ENCODE results near the gene TCF7.

Gene TCF7

DNA sequence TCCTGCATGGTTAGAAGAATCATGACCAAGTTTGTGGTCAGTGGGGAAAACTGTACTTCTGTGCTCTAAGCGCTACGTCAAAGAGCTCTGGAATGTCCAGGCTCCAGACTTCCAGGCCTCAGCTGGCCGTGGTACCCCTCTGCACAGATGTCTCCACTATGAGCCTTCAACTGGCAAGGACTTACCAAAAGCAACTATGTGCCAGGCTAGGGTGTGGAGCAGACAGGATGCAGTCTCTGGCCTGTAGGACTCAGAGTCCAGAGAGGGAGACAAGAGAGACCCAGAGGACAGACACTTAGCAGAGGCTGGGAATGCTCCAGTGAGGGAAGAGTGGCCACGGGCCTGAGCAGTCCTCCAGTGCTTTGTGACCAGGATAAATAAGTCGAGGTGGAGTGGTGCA is 31.0 kb upstream of the TCF7 start:
- DNase-seq, result no peak
- H3K23ac ChIP-seq (ENCODE audit: low read length), result no peak overlapping the region
- no peak overlapping the region for H3K9ac ChIP-seq (ENCODE audit: low read length)
- no peak overlapping the region for H2BK15ac ChIP-seq (replicated peaks; ENCODE audit: low read depth)
- H3K36me3 ChIP-seq (ENCODE audit: control insufficient read depth, insufficient read depth, low read length), result no peaks in the 10 kb centered on the region
- no peaks in the 10 kb centered on the region for H3K79me1 ChIP-seq (ENCODE audit: low read length)
- H2BK120ac ChIP-seq (ENCODE audit: low read depth, low read length), result no peak overlapping the region
- no peaks in the 10 kb centered on the region for H3K27me3 ChIP-seq (ENCODE audit: insufficient read depth, low read length, poor library complexity)
- H3K79me2 ChIP-seq (ENCODE audit: control insufficient read depth, insufficient read depth, low read length), result no peaks in the 10 kb centered on the region
- H3K4me3 ChIP-seq (ENCODE audit: low read length), result no peak overlapping the region
- H3K4me1 ChIP-seq (ENCODE audit: control insufficient read depth, low read depth, low read length), result no peaks in the 10 kb centered on the region
- no peak overlapping the region for H3K27ac ChIP-seq (ENCODE audit: low read depth, low read length)
- H2BK5ac ChIP-seq (ENCODE audit: low read length), result no peak overlapping the region
- no peak overlapping the region for H3K4ac ChIP-seq (ENCODE audit: low read depth, low read length)
- H3K4me2 ChIP-seq (ENCODE audit: low read length), result no peak overlapping the region
- no peak overlapping the region for H4K8ac ChIP-seq (ENCODE audit: low read depth, low read length)
- H4K5ac ChIP-seq (ENCODE audit: low read length), result no peak overlapping the region
- no peak overlapping the region for H3K56ac ChIP-seq (ENCODE audit: low read length)
- H2AK5ac ChIP-seq (ENCODE audit: low read length), result no peak overlapping the region
- no CpG with 5 or more reads among the region's 5 CpGs for WGBS (ENCODE audit: extremely low coverage, insufficient coverage, low lambda C conversion rate)
- no peak overlapping the region for H3K18ac ChIP-seq (ENCODE audit: low read length)

DNA sequence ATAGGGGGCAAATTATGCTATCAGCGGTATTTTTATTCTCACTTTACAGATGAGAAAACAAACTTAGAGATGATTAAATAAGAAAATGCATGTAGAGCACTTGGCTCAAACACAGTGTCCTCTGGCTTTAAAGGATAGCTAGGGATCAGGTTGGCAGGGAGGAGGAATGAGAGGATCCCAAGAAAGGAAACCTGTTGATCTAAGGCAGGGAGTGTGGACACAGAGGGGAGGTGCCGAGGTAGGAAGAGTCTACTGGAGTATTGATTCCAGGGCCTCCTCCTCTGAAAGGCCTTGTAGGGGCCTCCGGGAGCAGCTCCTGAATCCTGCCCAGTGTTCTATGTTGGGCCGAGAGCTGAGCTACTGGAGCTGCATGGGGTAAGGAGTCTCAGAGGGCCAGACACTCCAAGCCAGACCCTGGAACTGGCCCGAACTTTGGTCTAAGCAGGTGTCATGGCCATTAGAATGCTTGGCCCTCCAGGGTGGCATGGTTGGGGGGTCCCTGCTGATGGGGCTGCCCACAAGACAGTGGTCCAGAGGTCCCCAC is 30.4 kb upstream of the TCF7 start:
- Histone ChIP-seq H3K23ac (ENCODE audit: low read length) (no peak overlapping the region), H3K79me2 (ENCODE audit: control insufficient read depth, insufficient read depth, low read length) (no peaks in the 10 kb centered on the region), H2AK5ac (ENCODE audit: low read length) (no peak overlapping the region), H2BK120ac (ENCODE audit: low read depth, low read length) (no peak overlapping the region), H3K4me3 (ENCODE audit: low read length) (no peak overlapping the region), H3K56ac (ENCODE audit: low read length) (no peak overlapping the region), H3K4me1 (ENCODE audit: control insufficient read depth, low read depth, low read length) (no peaks in the 10 kb centered on the region), H3K4me2 (ENCODE audit: low read length) (no peak overlapping the region), H4K8ac (ENCODE audit: low read depth, low read length) (no peak overlapping the region), H4K5ac (ENCODE audit: low read length) (no peak overlapping the region), H3K27ac (ENCODE audit: low read depth, low read length) (no peak overlapping the region), H2BK5ac (ENCODE audit: low read length) (no peak overlapping the region), H3K79me1 (ENCODE audit: low read length) (no peaks in the 10 kb centered on the region), H3K27me3 (ENCODE audit: insufficient read depth, low read length, poor library complexity) (no peaks in the 10 kb centered on the region), H3K4ac (ENCODE audit: low read depth, low read length) (no peak overlapping the region), H3K9ac (ENCODE audit: low read length) (no peak overlapping the region), H3K18ac (ENCODE audit: low read length) (no peak overlapping the region), H2BK15ac (replicated peaks; ENCODE audit: low read depth) (no peak overlapping the region), H3K36me3 (ENCODE audit: control insufficient read depth, insufficient read depth, low read length) (no peaks in the 10 kb centered on the region)
- no CpG with 5 or more reads among the region's 5 CpGs for WGBS (ENCODE audit: extremely low coverage, insufficient coverage, low lambda C conversion rate)
- no peak for DNase-seq

DNA sequence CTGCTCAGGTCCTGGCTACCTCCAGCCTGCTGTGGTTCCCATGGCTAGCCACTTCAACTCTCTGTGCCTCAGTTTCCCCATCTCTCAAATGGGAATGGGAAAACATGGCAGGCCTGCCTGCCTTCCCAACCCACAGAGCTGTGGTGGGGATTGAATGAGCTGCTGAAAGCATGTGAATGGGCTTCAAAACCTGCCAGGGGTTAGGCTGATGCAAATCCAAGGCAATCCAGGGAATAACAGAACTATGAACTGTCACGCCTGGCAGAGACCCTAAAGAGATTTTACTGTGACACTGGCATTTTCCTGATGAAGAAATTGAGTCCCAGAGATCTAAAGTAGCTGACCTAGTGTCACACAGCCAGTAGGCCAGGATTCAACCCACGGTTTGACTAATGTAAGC is 29.9 kb upstream of the TCF7 start:
- Histone ChIP-seq H3K27ac (ENCODE audit: low read depth, low read length) (no peak overlapping the region), H3K27me3 (ENCODE audit: insufficient read depth, low read length, poor library complexity) (no peaks in the 10 kb centered on the region)
- no peak for DNase-seq

DNA sequence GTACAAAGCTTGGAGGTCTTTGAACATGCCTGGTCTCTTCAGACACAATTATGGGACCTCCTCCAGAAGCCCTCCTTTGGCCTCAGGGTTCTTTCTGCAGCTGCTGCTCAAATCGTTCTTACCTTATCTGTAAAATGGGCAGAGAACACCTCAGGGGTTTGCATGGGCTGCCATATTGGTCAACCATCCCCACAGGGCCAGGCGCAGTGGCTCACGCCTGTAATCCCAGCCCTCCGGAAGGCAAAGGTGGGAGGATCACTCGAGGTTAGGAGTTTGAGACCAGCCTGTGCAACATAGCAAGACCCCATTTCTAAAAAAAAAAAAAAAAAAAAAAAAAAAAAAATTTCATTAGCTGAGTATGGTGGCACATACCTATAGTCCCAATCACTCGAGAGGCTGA is 29.1 kb upstream of the TCF7 start:
- no peak overlapping the region for H4K5ac ChIP-seq (ENCODE audit: low read length)
- H4K8ac ChIP-seq (ENCODE audit: low read depth, low read length), result no peak overlapping the region
- H2AK5ac ChIP-seq (ENCODE audit: low read length), result no peak overlapping the region
- H2BK5ac ChIP-seq (ENCODE audit: low read length), result no peak overlapping the region
- no peaks in the 10 kb centered on the region for H3K79me1 ChIP-seq (ENCODE audit: low read length)
- no peak overlapping the region for H3K9ac ChIP-seq (ENCODE audit: low read length)
- H3K27me3 ChIP-seq (ENCODE audit: insufficient read depth, low read length, poor library complexity), result no peaks in the 10 kb centered on the region
- no peaks in the 10 kb centered on the region for H3K4me1 ChIP-seq (ENCODE audit: control insufficient read depth, low read depth, low read length)
- no peak overlapping the region for H3K56ac ChIP-seq (ENCODE audit: low read length)
- H3K4me3 ChIP-seq (ENCODE audit: low read length), result no peak overlapping the region
- no peaks in the 10 kb centered on the region for H3K36me3 ChIP-seq (ENCODE audit: control insufficient read depth, insufficient read depth, low read length)
- H3K18ac ChIP-seq (ENCODE audit: low read length), result no peak overlapping the region
- H3K23ac ChIP-seq (ENCODE audit: low read length), result no peak overlapping the region
- no CpG with 5 or more reads among the region's 6 CpGs for WGBS (ENCODE audit: extremely low coverage, insufficient coverage, low lambda C conversion rate)
- no peak for DNase-seq
- H2BK120ac ChIP-seq (ENCODE audit: low read depth, low read length), result no peak overlapping the region
- H2BK15ac ChIP-seq (replicated peaks; ENCODE audit: low read depth), result no peak overlapping the region
- H3K4me2 ChIP-seq (ENCODE audit: low read length), result no peak overlapping the region
- H3K79me2 ChIP-seq (ENCODE audit: control insufficient read depth, insufficient read depth, low read length), result no peaks in the 10 kb centered on the region
- H3K27ac ChIP-seq (ENCODE audit: low read depth, low read length), result no peak overlapping the region
- no peak overlapping the region for H3K4ac ChIP-seq (ENCODE audit: low read depth, low read length)

More for the DNA sequence above, 29.9 kb upstream of the TCF7 start:
- H2AK5ac ChIP-seq (ENCODE audit: low read length), result no peak overlapping the region
- no peak overlapping the region for H3K18ac ChIP-seq (ENCODE audit: low read length)
- no peak overlapping the region for H4K8ac ChIP-seq (ENCODE audit: low read depth, low read length)
- H3K56ac ChIP-seq (ENCODE audit: low read length), result no peak overlapping the region
- no peak overlapping the region for H3K23ac ChIP-seq (ENCODE audit: low read length)
- H3K79me2 ChIP-seq (ENCODE audit: control insufficient read depth, insufficient read depth, low read length), result no peaks in the 10 kb centered on the region
- H3K79me1 ChIP-seq (ENCODE audit: low read length), result no peaks in the 10 kb centered on the region
- H4K5ac ChIP-seq (ENCODE audit: low read length), result no peak overlapping the region
- no peak overlapping the region for H2BK15ac ChIP-seq (replicated peaks; ENCODE audit: low read depth)
- H3K4me2 ChIP-seq (ENCODE audit: low read length), result no peak overlapping the region
- no peak overlapping the region for H2BK5ac ChIP-seq (ENCODE audit: low read length)
- H3K9ac ChIP-seq (ENCODE audit: low read length), result no peak overlapping the region
- H2BK120ac ChIP-seq (ENCODE audit: low read depth, low read length), result no peak overlapping the region
- no peak overlapping the region for H3K4ac ChIP-seq (ENCODE audit: low read depth, low read length)
- WGBS (ENCODE audit: extremely low coverage, insufficient coverage, low lambda C conversion rate), result no CpG with 5 or more reads among the region's 2 CpGs
- H3K4me3 ChIP-seq (ENCODE audit: low read length), result no peak overlapping the region
- no peaks in the 10 kb centered on the region for H3K36me3 ChIP-seq (ENCODE audit: control insufficient read depth, insufficient read depth, low read length)
- H3K4me1 ChIP-seq (ENCODE audit: control insufficient read depth, low read depth, low read length), result no peaks in the 10 kb centered on the region

DNA sequence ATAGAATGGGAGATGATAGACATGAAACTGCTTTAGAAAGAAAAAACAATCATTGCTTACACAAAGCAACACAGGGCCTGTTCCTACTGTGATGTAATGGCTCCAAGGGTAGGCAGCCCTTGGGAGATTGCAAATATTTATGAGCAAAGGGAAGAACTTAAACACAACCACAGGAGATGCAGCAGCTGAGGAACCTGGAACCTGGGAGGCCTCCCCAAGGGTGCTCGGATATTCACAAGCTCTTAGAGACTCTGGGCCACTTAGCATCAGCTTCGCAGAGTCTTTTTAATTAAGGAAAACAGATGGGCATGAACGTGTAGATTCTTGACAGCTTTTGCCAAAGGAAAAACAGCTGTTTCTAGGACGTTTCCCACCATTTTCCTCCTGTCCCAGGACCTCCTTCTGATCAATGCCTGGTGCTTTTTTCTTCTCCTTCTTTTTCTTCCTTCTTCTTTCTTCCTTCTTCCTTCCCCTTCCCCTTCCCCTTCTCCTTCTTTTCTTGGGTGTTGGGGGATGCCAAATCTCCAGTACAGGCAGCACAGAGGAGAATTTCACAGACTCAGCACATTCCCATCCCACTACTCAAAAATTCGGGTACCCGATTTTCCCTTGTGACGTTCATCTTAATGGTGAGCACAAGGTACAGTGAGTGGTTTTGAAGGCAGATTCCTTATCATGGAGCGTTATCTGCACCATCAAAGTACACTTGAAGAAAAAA is 28.1 kb upstream of the TCF7 start:
- no peak for DNase-seq
- Histone ChIP-seq H3K18ac (ENCODE audit: low read length) (no peak overlapping the region), H3K4me2 (ENCODE audit: low read length) (no peak overlapping the region), H3K4me1 (ENCODE audit: control insufficient read depth, low read depth, low read length) (no peaks in the 10 kb centered on the region), H3K4ac (ENCODE audit: low read depth, low read length) (no peak overlapping the region), H3K56ac (ENCODE audit: low read length) (no peak overlapping the region), H2BK120ac (ENCODE audit: low read depth, low read length) (no peak overlapping the region), H3K79me1 (ENCODE audit: low read length) (no peaks in the 10 kb centered on the region), H3K23ac (ENCODE audit: low read length) (no peak overlapping the region), H3K79me2 (ENCODE audit: control insufficient read depth, insufficient read depth, low read length) (no peaks in the 10 kb centered on the region), H2BK15ac (replicated peaks; ENCODE audit: low read depth) (no peak overlapping the region), H2BK5ac (ENCODE audit: low read length) (no peak overlapping the region), H3K27me3 (ENCODE audit: insufficient read depth, low read length, poor library complexity) (no peaks in the 10 kb centered on the region), H3K9ac (ENCODE audit: low read length) (no peak overlapping the region), H3K27ac (ENCODE audit: low read depth, low read length) (no peak overlapping the region), H2AK5ac (ENCODE audit: low read length) (no peak overlapping the region), H4K8ac (ENCODE audit: low read depth, low read length) (no peak overlapping the region), H4K5ac (ENCODE audit: low read length) (no peak overlapping the region), H3K36me3 (ENCODE audit: control insufficient read depth, insufficient read depth, low read length) (no peaks in the 10 kb centered on the region), H3K4me3 (ENCODE audit: low read length) (no peak overlapping the region)
- WGBS (ENCODE audit: extremely low coverage, insufficient coverage, low lambda C conversion rate), result no CpG with 5 or more reads among the region's 8 CpGs

DNA sequence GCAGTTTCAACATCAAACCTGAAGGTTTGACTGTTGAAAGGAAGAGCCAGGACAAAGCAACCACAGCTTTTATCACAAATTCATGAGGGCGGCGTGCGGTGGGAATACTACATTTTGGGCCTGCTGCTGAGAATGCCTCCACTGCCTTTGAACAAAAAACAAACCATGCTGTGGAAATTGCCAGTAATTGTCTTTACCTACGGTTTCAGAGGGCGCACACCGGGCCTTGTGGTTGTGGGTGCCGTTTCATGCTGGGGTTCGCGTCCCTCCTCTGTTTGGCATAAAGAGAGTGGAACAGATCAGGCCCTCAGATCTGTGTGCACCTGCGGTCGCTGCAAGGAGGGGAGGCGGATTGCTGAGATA is 27.6 kb upstream of the TCF7 start:
- H4K5ac ChIP-seq (ENCODE audit: low read length), result no peak overlapping the region
- H3K79me1 ChIP-seq (ENCODE audit: low read length), result no peaks in the 10 kb centered on the region
- no peak overlapping the region for H3K27ac ChIP-seq (ENCODE audit: low read depth, low read length)
- no peak overlapping the region for H3K9ac ChIP-seq (ENCODE audit: low read length)
- no peak overlapping the region for H3K4ac ChIP-seq (ENCODE audit: low read depth, low read length)
- H3K56ac ChIP-seq (ENCODE audit: low read length), result no peak overlapping the region
- no peak overlapping the region for H3K4me2 ChIP-seq (ENCODE audit: low read length)
- H2BK15ac ChIP-seq (replicated peaks; ENCODE audit: low read depth), result no peak overlapping the region
- DNase-seq, result no peak
- H2BK5ac ChIP-seq (ENCODE audit: low read length), result no peak overlapping the region
- no peak overlapping the region for H3K4me3 ChIP-seq (ENCODE audit: low read length)
- no peak overlapping the region for H3K23ac ChIP-seq (ENCODE audit: low read length)
- H3K79me2 ChIP-seq (ENCODE audit: control insufficient read depth, insufficient read depth, low read length), result no peaks in the 10 kb centered on the region
- H2AK5ac ChIP-seq (ENCODE audit: low read length), result no peak overlapping the region
- H3K4me1 ChIP-seq (ENCODE audit: control insufficient read depth, low read depth, low read length), result no peaks in the 10 kb centered on the region
- H3K36me3 ChIP-seq (ENCODE audit: control insufficient read depth, insufficient read depth, low read length), result no peaks in the 10 kb centered on the region
- H2BK120ac ChIP-seq (ENCODE audit: low read depth, low read length), result no peak overlapping the region
- H4K8ac ChIP-seq (ENCODE audit: low read depth, low read length), result no peak overlapping the region
- no peaks in the 10 kb centered on the region for H3K27me3 ChIP-seq (ENCODE audit: insufficient read depth, low read length, poor library complexity)
- no peak overlapping the region for H3K18ac ChIP-seq (ENCODE audit: low read length)
- no CpG with 5 or more reads among the region's 12 CpGs for WGBS (ENCODE audit: extremely low coverage, insufficient coverage, low lambda C conversion rate)
